Gastrocnemius medialis (tissue), 4 donors: ENCODE measurements around the gene NDUFB2.

Experiments
- CTCF ChIP-seq, 5 experiments: fragments of 450-650 bp in 3 of 5; fragments of 200-600 bp in 2 of 5; sonication (generic) in 2 of 5; IDR thresholded peaks in 4 of 5; conservative IDR thresholded peaks in 1 of 5; 1 replicate in 4 of 5; 2 replicates in 1 of 5; pipeline ENCODE4 v1.5.1; 2016 to 2019; ENCODE audit warnings: antibody characterized with exemption in 5 of 5, mild to moderate bottlenecking in 3 of 5, moderate library complexity in 3 of 5
- POLR2A ChIP-seq, 2 donors: fragments of 450-650 bp; IDR thresholded peaks; one replicate each; pipeline ENCODE4 v1.6.1; 2017; ENCODE audit warnings: antibody characterized with exemption in 2 of 2, mild to moderate bottlenecking in 2 of 2, moderate library complexity in 2 of 2

GRCh38 chr7:140655511-140656408 is 40.7 kb upstream of the NDUFB2 start:
- TF ChIP-seq CTCF (IDR thresholded peaks at IDR 0.05 in 4 of 5, conservative IDR thresholded peaks at IDR 0.05 in 1 of 5) (no peak), POLR2A (IDR thresholded peaks at IDR 0.05) (no peak)
